Activated T-cell treated with anti-CD3 and anti-CD28 coated beads, Interleukin-2, amount 50 U/mL, for 1 hour (primary cell): ENCODE data around the gene TINCR.
"Not testable (repeated sequence)": the region's sequence is repeated elsewhere in the genome, so short reads cannot be mapped to it uniquely, and the experiment has no call there.

ENCODE experiments used
- DNase-seq: peaks from one replicate; pipeline ENCODE4 v3.0.0-alpha.2; 2020

TINCR gene

DNA sequence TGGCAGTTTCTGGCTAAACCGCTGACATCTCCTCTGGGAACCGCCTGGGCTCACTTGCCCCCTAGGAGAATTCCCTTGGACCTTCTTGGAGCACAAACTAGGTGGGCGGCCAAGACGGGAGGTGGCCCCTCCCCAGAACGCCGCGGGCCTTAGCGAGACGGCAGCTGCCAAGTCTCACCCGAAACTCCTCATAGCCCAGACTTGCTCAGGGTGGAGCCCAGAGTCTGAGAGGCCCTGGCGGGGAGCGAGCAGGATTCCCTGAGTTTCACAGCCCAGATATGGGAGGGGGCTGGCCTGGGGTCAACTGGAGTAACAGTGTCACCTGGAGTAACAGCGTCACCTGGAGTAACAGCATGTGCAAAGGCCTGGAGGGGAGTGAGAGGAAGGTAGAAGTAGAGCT, 10.1 kb downstream of the TINCR start:
- DNase-seq = no peak

DNA sequence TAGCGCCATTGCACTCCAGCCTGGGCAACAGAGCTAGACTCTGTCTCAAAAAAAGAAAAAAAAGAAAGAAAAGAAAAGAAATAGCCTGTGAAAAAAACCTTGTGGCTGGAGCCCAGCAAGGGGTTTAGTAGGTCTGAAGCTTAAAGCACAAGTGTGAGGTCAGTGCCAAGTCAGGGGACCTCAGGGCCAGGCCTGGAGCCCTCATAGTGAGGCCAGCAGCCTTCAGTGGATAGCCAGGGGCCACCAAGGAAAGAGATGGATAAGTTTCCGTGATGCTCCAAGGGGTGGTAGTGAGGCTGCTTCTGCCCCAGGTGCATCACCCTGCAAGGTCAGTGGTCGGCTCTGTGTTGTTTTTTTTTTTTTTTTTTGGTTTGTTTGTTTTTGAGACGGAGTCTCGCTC, 12.9 kb downstream of the TINCR start:
- DNase-seq = no peak

DNA sequence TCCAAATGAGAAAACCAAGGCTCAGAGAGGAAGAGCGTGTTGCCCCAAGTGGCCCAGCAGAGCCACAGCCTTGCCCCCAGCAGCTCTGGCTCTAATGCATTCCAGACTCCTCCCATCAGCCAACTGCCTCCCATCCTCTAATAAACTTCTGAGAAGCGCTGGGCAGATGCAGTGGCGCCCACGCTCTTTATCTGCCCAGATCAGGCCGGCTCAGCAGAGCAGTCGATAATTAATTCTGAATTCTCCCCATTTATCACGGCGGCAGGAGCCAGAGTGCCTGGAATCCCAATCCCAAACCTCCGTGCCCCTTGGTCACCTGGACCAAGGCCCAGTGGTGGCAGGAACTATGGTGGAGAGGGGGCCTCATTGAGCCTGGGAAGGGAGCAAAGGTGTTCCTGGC, 13.9 kb downstream of the TINCR start:
- DNase-seq = no peak

DNA sequence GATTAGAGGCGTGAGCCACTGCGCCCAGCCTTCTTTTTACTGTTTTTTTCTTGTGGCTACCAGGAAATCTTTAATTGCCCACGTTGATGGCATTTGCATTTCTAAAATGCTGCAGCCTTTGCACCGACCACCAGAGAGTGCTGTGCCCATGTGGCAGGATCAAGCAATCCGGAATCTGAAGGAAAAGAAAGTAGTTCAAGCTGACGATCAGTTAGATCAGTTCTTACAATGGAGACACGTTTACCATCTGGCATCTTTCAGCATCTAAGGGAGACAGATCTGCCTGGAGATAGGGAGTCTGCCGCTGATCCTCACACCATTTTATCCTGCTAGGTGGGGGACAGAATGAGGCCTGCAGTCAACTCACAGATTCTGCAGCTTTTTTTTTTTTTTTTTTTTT, 19.9 kb downstream of the TINCR start:
- DNase-seq = peak; percentile 32

DNA sequence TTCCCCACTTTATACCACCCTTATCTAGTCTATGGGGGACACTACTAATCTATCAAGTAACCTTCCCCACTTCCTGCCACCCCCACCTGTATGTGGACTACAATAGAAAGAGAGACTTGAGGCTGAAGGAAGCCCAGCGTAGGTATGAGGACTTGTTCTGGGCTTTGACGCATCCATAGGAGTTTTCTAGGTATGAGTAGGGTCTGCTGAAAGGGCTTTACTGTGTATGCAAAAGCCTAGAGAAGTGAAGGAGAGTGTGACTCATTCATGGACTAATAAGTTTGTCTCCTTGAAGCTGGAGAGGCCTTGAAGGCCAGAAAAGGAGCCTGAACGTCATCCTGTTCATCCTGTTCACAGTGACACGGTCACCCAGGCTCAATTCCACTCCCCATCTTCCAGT, 21.8 kb downstream of the TINCR start:
- no peak for DNase-seq

DNA sequence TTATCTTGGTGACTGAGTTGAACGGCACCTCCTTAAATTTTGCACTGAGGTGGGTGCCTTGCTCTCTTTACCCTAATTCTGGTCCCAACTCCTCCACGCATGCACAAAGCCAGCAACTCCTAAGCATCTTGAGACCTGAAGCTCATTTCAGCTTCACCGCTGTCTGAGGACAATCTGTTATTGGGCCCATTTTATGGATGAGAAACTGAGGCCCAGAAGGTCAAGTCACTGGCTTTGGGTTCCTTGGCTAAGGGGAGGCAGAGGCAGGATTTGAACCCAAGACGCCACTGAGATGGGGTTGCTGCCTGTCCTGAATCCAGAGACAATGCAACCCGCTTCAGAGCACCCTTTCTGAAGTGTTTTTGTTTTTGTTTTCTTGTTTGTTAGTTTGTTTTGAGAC, 22.7 kb downstream of the TINCR start:
- no peak for DNase-seq

DNA sequence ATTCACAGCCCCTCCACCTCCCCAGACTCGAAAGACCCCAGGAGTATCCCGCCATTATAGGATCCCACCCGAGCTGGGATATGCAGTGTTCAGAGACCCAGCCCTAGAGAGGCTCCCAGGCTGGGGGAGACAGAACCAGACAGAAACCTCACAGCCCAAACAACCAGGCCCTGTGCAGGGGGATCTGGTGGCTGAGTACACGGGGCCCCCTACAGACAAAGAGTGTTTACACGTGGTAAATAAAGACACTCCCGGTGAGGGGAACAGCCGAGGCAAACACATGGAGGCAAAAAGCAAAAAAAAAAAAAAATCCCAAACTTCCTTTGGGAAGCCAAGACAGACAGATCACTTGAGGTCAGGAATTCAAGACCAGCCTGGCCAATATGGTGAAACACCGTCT, 25.1 kb downstream of the TINCR start:
- no peak for DNase-seq

DNA sequence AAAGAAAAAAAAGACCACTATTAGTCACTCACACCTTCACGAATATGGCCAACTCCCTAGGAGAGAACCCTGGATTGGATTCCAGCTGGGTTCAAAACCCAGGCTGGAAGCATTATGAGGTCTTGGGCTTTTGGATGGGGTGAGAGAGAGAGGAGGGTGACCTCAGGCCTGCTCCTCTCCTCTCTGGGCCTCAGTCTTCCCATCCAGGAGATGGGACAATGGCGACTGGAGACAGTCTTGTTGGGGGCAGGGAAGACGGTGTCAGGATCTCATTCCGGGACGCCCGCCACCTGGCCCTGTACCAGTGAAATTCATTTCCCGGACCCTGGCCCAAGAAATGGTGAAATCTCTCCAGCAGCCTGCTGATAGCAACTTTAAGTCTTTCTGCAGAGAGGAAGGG, 26.3 kb downstream of the TINCR start:
- DNase-seq = no peak

DNA sequence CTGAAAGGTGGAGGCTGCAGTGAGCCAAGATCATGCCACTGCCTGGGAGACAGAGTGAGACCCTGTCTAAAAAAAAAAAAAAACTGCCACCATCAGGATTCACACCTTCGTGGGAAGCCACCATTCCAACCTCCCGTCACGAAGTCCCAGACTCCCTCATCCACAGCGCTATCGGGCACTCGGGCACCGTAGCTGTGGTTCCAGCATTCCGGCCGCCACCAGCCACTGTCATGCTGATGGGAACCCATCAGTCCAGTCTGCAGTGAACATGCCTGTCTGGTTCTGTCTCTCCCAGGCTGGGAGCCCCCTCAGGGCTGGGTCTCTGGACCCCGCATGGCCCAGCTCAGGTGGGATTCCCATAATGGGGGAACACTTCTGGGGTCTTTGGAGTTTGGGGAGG, 27.5 kb downstream of the TINCR start:
- DNase-seq = no peak

DNA sequence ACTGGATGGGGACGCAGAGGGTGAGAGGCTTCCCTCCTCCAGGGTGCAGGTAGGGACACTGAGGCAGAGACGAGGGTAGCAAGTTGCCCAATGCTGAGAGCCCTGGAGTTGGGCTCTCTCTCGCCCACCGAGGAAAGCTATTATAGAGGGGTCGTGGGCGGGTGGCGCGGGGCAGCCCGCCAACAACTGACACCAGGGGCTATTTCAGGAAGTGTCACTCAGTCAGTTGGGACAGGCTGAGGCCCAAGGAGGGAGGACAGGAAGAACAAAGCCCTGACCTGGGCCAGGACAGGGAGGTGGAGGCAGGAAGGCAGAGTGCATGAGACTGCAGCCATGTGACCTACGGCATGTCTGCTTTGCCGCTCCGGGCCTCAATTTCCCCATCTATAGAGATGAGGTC, 29.9 kb downstream of the TINCR start:
- no peak for DNase-seq

DNA sequence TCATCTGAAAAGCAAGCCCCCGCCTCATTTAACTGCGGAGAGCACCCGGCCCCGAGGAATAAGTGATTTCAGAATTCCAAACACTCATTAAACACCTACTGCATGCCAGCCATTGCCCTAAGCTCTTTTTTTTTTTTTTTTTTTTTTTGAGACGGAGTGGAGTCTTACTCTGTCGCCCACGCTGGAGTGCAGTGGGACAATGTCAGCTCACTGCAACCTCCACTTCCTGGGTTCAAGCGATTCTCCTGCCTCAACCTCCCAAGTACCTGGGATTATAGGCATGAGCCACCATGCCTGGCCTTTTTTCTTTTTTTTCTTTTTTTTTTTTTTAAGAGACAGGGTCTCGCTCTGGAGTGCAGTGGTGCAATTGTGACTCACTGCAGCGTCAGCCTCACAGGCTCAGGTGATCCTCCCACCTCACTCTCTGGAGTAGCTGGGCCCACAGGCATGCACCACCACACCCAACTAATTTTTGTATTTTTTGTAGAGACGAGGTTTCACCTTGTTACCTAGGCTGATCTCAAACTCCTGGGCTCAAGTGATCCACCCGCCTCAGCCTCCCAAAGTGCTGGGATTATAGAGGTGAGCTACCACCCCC, 30.7 kb downstream of the TINCR start:
- DNase-seq = not testable (repeated sequence)

DNA sequence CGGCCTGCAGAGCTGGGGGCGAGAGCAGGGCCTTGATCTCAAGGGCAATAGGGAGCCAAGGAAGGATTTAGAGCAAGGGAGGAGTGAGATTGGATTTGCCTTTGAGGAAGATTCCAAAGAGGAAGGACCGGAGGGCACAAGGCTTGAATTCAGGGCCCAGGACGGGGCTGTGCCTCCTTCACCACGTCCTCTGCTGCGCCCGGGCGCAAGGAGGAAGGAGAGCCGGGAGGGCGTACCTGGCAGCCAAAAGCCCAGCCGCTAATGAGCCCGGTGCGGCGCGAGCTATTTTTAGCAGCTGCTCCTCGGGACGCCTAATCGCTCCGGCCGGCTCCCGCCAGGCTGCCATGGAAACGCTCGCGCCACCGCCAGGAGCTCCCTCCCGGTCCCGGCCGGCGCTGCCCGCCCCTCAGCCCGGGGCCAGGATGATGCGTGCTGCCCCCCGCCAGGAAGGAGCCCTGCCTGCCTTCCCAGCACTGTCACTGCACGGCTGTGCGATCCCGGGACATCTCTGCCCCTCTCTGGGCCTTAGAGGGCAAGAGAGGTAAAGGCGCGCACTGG, 31.3 kb downstream of the TINCR start:
- DNase-seq = no peak

DNA sequence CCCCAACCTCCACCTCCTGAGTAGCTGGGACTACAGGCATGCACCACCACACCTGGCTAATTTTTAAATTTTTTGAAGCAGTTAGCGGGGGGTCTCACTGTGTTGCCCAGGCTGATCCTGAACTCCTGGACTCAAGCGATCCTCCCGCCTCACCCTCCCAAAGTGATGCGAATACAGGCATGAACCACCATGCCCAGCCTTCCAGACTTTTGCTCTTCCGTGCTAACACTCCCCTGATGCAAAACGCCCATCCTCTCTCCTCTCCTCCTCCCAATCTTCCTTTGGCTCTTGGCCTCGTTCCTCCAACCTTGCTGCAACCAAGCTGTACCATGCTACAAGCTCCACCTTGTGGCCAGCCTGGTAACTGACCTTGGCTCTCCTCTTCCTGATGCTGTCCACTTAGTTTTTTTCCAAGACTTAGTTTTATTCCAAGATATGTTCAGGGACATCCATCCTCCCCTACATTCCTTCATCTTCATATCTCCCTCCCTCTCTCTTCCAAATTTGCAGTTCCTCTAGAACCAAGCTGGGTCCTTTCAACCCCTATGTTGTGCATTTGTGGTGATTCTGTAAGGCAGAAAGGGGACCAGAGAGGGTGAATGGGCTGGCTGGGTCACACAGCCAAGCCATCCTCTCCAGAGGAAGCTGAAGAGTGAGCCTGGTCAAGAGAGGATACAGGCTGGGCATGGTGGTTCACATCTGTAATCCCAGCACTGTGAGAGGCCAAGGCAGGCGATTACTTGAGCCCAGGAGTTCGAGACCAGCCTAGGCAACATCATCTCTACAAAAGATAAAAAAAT, 32.8 kb downstream of the TINCR start:
- peak; percentile 25 for DNase-seq

DNA sequence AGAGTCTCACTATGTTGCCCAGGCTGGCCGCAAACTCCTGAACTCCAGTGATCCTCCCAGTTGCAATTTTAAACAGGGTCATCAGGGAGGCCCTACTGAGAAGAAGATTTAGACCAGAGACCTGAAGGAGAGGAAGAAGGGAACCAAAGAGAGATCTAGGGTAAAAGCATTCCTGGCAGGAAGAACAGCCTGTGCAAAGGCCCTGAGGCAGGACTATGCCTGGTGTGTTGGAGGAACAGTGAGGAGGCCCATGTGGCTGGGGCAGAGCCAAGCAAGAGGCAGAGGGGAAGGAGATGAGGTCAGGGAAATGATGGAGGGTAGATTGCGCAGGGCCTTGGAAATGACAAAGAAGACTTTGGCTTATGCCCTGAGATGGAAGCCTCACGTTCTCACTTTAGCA, 34.5 kb downstream of the TINCR start:
- DNase-seq = no peak

DNA sequence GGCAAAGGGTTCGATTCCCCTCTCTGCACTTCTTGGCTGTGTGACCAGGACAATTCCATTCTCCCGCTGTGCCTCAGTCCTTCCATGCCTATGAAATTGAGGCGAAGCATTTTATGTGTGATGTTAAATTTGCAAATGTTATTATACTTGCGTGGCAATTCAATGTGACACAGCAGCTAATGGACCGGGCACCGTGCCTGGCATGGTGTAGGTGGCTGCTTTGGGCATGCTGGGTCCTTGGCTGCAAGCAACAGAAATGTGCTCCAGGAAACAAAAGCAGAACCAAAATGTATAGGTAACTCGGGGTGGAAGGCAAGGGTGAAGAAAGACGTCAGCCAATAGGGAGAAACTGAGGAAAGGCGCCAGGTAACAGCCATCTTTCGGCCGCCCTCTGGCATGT, 37.1 kb downstream of the TINCR start:
- DNase-seq = no peak

DNA sequence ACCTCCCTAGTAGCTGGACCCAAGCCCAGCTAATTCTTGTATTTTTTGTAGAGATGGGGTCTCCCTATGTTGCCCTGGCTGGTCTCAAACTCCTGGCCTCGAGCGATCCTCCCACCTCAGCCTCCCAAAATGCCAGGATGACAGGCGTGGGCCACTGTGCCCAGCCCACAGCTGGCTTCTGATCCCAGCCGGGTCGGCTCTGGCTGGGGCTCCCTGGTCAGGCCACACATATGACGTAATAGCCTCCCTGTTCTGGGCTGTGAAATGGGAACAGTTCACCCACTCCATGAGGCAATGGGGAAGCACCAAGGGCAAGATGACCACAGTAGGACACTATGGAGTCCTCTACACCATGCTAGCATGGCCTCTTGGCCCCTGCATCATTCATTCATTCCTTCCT, 41.1 kb downstream of the TINCR start:
- DNase-seq = no peak

DNA sequence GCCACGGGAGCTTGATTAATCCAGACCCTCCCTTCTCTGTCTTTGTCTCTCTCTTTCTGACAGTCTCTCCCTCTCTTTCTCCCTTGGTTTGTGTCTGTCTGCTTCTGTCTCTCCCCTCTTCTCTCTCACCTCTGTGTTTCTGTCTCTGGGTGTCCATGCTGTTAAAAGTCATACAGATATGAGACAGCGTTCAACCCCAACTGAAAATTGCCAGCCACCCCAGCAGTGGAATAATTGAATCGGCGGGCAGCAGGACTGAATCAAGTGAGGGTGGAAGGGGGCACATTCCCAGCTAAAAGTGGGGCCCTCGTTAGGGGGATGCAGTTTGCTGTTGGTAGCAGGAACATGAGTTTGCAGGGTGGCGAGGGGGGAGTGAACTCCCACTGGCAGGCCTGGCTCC, 43.7 kb downstream of the TINCR start:
- no peak for DNase-seq

DNA sequence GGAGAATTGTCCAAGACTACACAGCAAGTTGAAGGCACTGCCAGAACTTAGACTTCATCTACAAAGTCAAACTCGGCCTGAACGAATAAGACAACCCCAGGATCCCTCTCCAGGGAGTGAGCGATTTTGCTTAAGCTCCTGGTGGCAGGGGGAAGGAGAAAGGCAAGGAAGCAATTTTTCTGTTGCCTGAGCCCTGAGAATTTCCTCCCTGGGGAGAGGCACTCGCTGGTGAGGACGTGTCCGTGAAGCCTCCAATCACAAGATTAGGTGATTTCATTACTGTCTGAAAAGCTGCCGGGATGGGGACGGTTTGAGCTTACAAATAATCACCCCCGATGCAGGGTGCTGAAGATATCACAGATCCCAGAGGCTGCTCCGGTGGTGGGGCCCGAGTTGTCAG, 45.6 kb downstream of the TINCR start:
- no peak for DNase-seq

DNA sequence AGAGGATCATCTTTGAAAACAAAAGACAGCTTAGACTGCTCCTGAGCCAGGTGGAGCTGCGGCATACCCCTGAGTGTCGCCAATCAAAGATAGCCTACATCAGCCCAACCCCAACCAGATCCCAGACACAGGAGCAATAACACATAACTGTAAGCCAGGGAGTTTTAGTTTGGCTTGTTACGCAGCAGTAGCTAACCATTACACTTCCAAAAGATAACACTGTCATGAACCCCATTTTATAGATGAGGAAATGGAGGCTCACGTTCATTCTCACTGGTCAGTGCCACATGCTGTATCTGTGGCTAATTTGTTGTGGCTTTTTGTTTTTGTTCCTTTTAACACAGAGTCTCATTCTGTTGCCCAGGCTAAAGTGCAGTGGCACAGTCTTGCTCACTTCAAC, 47.3 kb downstream of the TINCR start:
- no peak for DNase-seq

DNA sequence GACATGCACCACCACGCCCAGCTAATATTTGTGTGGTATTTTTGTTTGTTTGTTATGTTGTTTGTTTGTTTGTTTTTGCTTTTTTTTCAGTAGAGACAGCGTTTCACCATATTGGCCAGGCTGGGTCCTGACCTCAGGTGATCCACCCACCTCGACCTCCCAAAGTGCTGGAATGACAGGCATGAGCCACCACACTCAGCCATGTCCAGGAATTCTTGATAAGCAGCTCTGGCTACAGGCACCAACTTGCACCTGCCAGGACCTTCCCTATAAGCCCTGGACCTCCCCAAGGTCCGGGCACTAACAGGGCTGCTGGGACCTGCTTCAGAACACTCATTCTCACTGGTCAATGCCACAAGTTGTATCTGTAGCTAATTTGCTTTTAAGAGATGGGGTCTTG, 48.7 kb downstream of the TINCR start:
- no peak for DNase-seq

DNA sequence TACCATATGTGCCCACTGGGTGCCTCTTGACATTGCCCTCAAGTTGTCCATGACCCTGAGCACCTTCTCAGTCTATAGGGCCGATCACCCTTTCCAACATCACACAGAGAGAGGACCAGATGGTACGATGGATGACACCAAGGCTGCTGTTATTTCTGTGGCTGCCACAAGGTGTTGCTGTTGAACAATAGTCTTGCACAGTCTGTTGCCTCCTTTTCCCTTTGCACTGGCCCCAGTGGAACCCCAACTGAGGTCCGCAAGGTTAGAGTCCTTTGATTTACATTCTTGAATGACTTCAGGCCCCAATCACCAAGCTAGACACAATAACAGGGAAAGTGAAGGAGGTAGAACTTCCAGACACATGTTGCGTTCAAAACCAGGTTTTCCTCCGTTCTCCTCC, 52.0 kb downstream of the TINCR start:
- no peak for DNase-seq

DNA sequence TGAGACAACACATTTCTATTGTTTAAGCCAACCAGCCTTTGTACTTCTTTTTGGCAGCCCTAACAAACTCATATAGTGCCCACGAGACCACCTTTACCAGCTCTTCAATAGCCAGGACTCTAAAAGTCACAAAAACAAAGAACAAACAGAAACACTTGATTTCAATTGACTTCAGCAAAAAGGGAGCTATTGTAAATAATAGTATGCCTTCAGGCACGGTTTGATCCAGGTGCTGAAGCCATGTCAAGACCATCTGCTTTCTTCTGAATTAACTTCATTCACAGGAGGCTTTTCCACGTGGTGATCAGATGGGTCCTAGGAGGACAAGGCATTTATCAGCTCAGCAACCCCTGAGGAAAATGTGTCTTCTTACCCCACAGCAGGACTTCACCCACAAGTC, 53.8 kb downstream of the TINCR start:
- DNase-seq = no peak

DNA sequence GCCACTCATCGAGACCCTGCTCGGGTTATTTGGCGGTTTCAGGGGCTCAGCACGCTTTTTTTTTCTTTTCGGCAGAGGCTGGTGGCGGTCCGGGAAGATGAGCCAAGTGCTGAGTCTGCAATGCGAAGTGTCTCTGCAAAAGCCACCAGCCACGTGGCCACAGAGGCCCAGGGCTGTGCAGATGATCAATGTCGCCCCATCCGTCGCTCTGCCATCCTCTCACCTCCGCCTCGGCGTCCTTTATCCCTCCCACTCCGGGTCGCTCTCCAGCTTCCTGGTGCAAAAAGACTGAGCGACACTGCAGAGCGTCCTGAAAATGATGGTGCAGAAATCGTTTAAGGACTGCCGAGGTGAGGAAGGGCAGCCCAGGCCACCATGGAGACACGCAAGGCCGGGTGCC, 55.0 kb downstream of the TINCR start:
- no peak for DNase-seq
